PC-3 (cell line): Measurements from ENCODE around the gene GNGT1.

Experiments used
- EZH2 ChIP-seq: fragments of 300-600 bp; sonication (generic); IDR thresholded peaks from one replicate; pipeline ENCODE4 v1.6.1; 2017; ENCODE audit warnings: antibody characterized with exemption, mild to moderate bottlenecking, low read length; ENCODE audit not compliant: unreplicated experiment
- TF ChIP-seq, protein P1 (sequence below): fragments of 300-600 bp; sonication (generic); conservative IDR thresholded peaks from 2 replicates; pipeline ENCODE4 v1.5.1; 2017; ENCODE audit warnings: antibody characterized with exemption, low read depth, mild to moderate bottlenecking, low read length

DNA sequence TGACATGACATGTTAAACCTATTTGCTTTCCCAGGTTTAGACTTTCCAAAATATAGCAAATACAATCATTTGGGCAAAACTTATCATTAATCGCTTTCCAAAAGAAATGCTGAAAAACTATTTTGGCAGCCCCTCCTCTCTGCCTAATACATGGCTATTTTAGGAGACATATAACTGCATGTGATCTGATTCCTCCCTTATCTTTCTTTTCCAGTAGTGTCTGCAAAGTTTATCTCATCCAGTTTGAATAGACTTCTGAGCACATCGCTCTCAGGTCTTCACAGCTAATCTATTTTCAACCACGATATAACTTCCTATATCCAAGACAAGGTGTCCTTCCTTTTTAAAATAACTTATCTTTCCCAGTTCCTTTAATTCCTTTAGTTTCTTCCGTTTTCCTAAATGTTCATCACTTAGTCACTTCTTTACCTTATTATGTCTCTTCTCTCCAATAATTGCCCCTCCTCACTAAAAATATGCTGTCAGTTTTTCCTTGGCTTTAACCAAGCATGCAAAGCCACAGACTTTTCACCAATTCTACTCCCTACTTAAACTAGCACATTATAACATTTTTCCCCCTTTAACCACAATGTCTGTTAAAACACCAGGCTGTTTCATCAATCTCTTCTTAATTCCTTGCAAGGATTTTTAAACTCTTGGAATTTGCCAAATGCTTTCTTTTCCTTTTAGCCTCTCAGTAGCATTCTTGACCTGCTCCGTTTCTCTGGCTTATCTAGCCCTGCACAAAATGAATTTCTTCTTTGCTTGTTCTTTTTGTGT, 39.6 kb downstream of the GNGT1 start:
- TF ChIP-seq, protein P1, sequence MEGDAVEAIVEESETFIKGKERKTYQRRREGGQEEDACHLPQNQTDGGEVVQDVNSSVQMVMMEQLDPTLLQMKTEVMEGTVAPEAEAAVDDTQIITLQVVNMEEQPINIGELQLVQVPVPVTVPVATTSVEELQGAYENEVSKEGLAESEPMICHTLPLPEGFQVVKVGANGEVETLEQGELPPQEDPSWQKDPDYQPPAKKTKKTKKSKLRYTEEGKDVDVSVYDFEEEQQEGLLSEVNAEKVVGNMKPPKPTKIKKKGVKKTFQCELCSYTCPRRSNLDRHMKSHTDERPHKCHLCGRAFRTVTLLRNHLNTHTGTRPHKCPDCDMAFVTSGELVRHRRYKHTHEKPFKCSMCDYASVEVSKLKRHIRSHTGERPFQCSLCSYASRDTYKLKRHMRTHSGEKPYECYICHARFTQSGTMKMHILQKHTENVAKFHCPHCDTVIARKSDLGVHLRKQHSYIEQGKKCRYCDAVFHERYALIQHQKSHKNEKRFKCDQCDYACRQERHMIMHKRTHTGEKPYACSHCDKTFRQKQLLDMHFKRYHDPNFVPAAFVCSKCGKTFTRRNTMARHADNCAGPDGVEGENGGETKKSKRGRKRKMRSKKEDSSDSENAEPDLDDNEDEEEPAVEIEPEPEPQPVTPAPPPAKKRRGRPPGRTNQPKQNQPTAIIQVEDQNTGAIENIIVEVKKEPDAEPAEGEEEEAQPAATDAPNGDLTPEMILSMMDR: no peak
- TF ChIP-seq EZH2: no peak
